IPS-20b (cell line): Measurements from ENCODE around the gene BNC1.

Experiments
- H3K27ac ChIP-seq: one replicate; pipeline ENCODE4 v1.5.1; 2013; ENCODE audit warnings: low read length
- H3K27me3 ChIP-seq: 2 replicates; pipeline ENCODE4 v1.6.1; 2013; ENCODE audit warnings: mild to moderate bottlenecking, low read length, inconsistent platforms; ENCODE audit not compliant: insufficient read depth
- H3K36me3 ChIP-seq: 2 replicates; pipeline ENCODE4 v1.6.1; 2013; ENCODE audit warnings: low read depth, mild to moderate bottlenecking, inconsistent platforms, low read length, moderate library complexity; ENCODE audit not compliant: insufficient read depth
- H3K4me1 ChIP-seq: 2 replicates; pipeline ENCODE4 v1.6.1; 2013; ENCODE audit warnings: mild to moderate bottlenecking, control low read depth, inconsistent platforms, low read length, moderate library complexity; ENCODE audit not compliant: insufficient read depth
- H3K4me3 ChIP-seq: 2 replicates; pipeline ENCODE4 v1.5.1; 2013; ENCODE audit warnings: mild to moderate bottlenecking, low read length, inconsistent platforms
- H3K9ac ChIP-seq: 2 replicates; pipeline ENCODE4 v1.6.1; 2013; ENCODE audit warnings: low read depth, mild to moderate bottlenecking, inconsistent platforms, low read length, moderate library complexity
- H3K9me3 ChIP-seq: 2 replicates; pipeline ENCODE4 v1.6.1; 2013; ENCODE audit warnings: mild to moderate bottlenecking, low read depth, low read length, inconsistent platforms; ENCODE audit not compliant: insufficient read depth

Gene BNC1, protein sequence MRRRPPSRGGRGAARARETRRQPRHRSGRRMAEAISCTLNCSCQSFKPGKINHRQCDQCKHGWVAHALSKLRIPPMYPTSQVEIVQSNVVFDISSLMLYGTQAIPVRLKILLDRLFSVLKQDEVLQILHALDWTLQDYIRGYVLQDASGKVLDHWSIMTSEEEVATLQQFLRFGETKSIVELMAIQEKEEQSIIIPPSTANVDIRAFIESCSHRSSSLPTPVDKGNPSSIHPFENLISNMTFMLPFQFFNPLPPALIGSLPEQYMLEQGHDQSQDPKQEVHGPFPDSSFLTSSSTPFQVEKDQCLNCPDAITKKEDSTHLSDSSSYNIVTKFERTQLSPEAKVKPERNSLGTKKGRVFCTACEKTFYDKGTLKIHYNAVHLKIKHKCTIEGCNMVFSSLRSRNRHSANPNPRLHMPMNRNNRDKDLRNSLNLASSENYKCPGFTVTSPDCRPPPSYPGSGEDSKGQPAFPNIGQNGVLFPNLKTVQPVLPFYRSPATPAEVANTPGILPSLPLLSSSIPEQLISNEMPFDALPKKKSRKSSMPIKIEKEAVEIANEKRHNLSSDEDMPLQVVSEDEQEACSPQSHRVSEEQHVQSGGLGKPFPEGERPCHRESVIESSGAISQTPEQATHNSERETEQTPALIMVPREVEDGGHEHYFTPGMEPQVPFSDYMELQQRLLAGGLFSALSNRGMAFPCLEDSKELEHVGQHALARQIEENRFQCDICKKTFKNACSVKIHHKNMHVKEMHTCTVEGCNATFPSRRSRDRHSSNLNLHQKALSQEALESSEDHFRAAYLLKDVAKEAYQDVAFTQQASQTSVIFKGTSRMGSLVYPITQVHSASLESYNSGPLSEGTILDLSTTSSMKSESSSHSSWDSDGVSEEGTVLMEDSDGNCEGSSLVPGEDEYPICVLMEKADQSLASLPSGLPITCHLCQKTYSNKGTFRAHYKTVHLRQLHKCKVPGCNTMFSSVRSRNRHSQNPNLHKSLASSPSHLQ

GRCh38 chr15:83284559-83285283 lies at the start of gene BNC1:
Gene BNC1 (minus strand): TSS chr15:83284664. CDS start chr15:83284628, 36 bp downstream.
- no peak within 1 kb of the TSS for H3K27ac ChIP-seq
- no peaks in the 10 kb centered on the region for H3K36me3 ChIP-seq
- H3K27me3 ChIP-seq, result peaks cover 81% of the 10 kb centered on the region
- H3K4me1 ChIP-seq, result peaks cover 6% of the 10 kb centered on the region
- H3K9me3 ChIP-seq, result no peaks in the 10 kb centered on the region
- peak within 1 kb of the TSS; percentile 75 for H3K4me3 ChIP-seq
- no peak within 1 kb of the TSS for H3K9ac ChIP-seq

GRCh38 chr15:83327041-83327440 lies 42.6 kb upstream of the BNC1 start:
- Histone ChIP-seq H3K27ac (no peak overlapping the region), H3K27me3 (no peaks in the 10 kb centered on the region), H3K9me3 (no peaks in the 10 kb centered on the region), H3K36me3 (no peaks in the 10 kb centered on the region), H3K9ac (no peak overlapping the region), H3K4me1 (0 out of 2 replicates have a peak, but pooled peaks cover 4% of the 10 kb centered on the region), H3K4me3 (no peak overlapping the region)

DNA sequence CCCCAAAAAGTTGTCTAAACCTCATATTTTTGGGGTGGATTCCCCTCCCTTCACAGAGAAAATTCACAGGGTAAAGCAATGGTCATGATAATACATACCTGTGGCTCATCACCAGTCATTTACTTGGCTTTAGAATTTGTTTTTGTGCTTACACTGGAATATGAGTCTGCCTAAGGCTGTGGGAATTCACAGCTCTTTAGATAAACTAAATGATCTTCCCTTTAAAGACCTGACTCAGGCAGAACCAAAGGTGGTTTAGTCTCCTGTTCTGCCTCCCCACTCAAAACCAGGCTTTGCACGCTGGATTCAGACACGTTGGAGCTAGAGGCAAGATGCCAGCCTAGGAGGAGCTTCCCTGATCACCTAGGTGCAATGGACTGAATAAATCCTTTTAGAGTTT lies 40.3 kb upstream of the BNC1 start:
- Histone ChIP-seq H3K36me3 (no peaks in the 10 kb centered on the region), H3K9ac (no peak overlapping the region), H3K27ac (no peak overlapping the region), H3K4me3 (no peak overlapping the region), H3K4me1 (0 out of 2 replicates have a peak, but pooled peaks cover 6% of the 10 kb centered on the region), H3K9me3 (no peaks in the 10 kb centered on the region), H3K27me3 (no peaks in the 10 kb centered on the region)

DNA sequence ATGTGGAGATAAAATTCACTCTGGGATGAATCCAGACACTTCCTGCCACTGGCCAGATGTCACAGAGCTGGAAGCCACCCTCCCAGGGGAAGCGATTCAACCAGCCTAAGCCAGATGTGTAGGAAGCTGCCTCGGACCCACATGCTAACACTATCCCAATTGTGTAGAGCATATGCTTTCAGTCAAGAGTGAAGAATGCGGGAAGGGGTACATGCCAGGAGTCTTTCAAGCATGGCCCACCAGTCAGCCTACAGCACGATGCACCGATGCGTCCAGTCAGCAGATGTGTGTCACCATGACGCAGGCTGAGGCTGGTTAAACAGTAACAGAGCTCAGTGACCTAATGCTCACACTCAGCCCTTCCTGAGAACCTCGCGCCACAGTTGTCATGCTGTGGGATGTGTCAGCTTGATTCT lies 38.8 kb upstream of the BNC1 start:
- Histone ChIP-seq H3K4me3 (no peak overlapping the region), H3K9me3 (no peaks in the 10 kb centered on the region), H3K36me3 (no peaks in the 10 kb centered on the region), H3K27me3 (no peaks in the 10 kb centered on the region), H3K9ac (no peak overlapping the region), H3K4me1 (0 out of 2 replicates have a peak, but pooled peaks cover 6% of the 10 kb centered on the region), H3K27ac (no peak overlapping the region)

DNA sequence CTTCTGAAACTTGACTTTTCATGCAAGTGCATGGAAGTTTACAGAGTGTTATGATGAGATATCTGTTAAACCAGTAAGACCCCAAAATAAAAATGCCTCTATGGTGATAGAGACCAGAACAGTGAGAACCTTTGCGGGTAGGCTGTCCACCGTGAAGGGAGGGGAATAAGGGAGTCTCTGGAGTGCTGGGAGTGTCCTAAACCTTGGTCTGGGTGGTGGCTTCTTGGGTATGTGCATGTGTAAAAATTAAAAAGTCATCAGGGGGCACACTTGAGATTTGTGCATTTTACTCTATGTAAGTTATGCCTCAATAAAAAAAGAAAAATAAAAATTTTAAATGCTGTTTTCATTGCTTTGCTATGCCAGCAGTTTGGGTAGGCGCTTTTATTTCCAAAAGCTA lies 38.2 kb upstream of the BNC1 start:
- 0 out of 2 replicates have a peak, but pooled peaks cover 6% of the 10 kb centered on the region for H3K4me1 ChIP-seq
- H3K36me3 ChIP-seq, result no peaks in the 10 kb centered on the region
- H3K27me3 ChIP-seq, result no peaks in the 10 kb centered on the region
- H3K27ac ChIP-seq, result no peak overlapping the region
- H3K9me3 ChIP-seq, result no peaks in the 10 kb centered on the region
- no peak overlapping the region for H3K9ac ChIP-seq
- no peak overlapping the region for H3K4me3 ChIP-seq

GRCh38 chr15:83322061-83322460 lies 37.6 kb upstream of the BNC1 start:
- H3K9ac ChIP-seq, result no peak overlapping the region

DNA sequence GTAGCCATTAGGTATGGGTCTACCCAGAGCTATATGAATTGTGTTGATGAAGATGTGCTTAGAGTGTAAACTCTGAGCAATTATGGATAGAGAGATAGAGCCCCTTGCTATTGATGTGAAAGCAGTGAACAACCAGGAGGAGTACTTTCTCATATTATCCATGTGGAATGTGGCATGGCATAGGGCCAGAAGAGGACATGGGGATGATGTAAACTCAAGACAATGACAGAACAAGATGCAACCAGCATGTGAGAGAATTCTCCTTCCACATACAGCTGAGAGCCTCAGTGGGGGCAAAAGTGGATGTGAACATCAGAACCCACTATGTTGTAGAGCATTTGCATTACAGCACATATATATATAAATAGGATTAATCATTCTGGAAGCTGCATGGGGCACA lies 36.4 kb upstream of the BNC1 start:
- 0 out of 2 replicates have a peak, but pooled peaks cover 6% of the 10 kb centered on the region for H3K4me1 ChIP-seq
- H3K27ac ChIP-seq, result no peak overlapping the region
- H3K27me3 ChIP-seq, result no peaks in the 10 kb centered on the region
- H3K9ac ChIP-seq, result no peak overlapping the region
- no peaks in the 10 kb centered on the region for H3K36me3 ChIP-seq
- no peaks in the 10 kb centered on the region for H3K9me3 ChIP-seq
- no peak overlapping the region for H3K4me3 ChIP-seq

More at GRCh38 chr15:83322061-83322460, 37.6 kb upstream of the BNC1 start:
- H3K4me3 ChIP-seq, result no peak overlapping the region
- no peaks in the 10 kb centered on the region for H3K9me3 ChIP-seq
- 0 out of 2 replicates have a peak, but pooled peaks cover 6% of the 10 kb centered on the region for H3K4me1 ChIP-seq
- no peak overlapping the region for H3K27ac ChIP-seq
- no peaks in the 10 kb centered on the region for H3K27me3 ChIP-seq
- H3K36me3 ChIP-seq, result no peaks in the 10 kb centered on the region

GRCh38 chr15:83320404-83320803 lies 35.9 kb upstream of the BNC1 start:
- 0 out of 2 replicates have a peak, but pooled peaks cover 6% of the 10 kb centered on the region for H3K4me1 ChIP-seq
- no peaks in the 10 kb centered on the region for H3K27me3 ChIP-seq
- no peaks in the 10 kb centered on the region for H3K9me3 ChIP-seq
- H3K27ac ChIP-seq, result no peak overlapping the region
- H3K36me3 ChIP-seq, result no peaks in the 10 kb centered on the region
- H3K4me3 ChIP-seq, result no peak overlapping the region
- no peak overlapping the region for H3K9ac ChIP-seq

DNA sequence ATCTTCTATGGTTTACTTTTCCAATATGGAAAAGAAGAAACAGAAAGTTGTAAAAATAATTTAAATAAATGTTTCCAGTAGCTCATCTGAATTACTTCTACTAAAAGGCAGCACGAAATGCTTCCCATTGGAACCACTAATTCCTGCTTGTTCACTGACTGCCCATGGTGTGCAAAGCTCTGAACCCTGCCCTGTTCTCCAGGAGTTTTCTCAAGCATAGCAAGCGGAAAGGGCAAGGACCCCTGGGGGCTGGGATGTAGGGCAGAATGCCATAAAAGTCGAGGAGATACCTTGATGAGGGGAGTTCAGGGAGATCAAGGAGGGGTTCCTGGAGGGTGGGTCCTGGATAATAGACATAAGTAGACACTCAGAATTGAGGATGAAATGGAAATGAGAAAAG lies 35.3 kb upstream of the BNC1 start:
- H3K4me3 ChIP-seq, result no peak overlapping the region
- no peaks in the 10 kb centered on the region for H3K36me3 ChIP-seq
- no peak overlapping the region for H3K9ac ChIP-seq
- H3K27me3 ChIP-seq, result no peaks in the 10 kb centered on the region
- no peaks in the 10 kb centered on the region for H3K9me3 ChIP-seq
- 0 out of 2 replicates have a peak, but pooled peaks cover 6% of the 10 kb centered on the region for H3K4me1 ChIP-seq
- no peak overlapping the region for H3K27ac ChIP-seq

- no peaks in the 10 kb centered on the region for H3K27me3 ChIP-seq
- 0 out of 2 replicates have a peak, but pooled peaks cover 6% of the 10 kb centered on the region for H3K4me1 ChIP-seq
- no peaks in the 10 kb centered on the region for H3K36me3 ChIP-seq
- H3K4me3 ChIP-seq, result no peak overlapping the region
- no peaks in the 10 kb centered on the region for H3K9me3 ChIP-seq
- H3K9ac ChIP-seq, result no peak overlapping the region
- no peak overlapping the region for H3K27ac ChIP-seq
Measured at GRCh38 chr15:83318861-83319415, 34.5 kb upstream of the BNC1 start.

- no peaks in the 10 kb centered on the region for H3K36me3 ChIP-seq
- H3K9ac ChIP-seq, result no peak overlapping the region
- 0 out of 2 replicates have a peak, but pooled peaks cover 6% of the 10 kb centered on the region for H3K4me1 ChIP-seq
- H3K27ac ChIP-seq, result no peak overlapping the region
- no peak overlapping the region for H3K4me3 ChIP-seq
- H3K27me3 ChIP-seq, result no peaks in the 10 kb centered on the region
- no peaks in the 10 kb centered on the region for H3K9me3 ChIP-seq
Measured at GRCh38 chr15:83318036-83318435, 33.6 kb upstream of the BNC1 start.
